Hepatocyte (in vitro differentiated cells): ENCODE measurements around the gene GOLGA1.

Experiments used
- EZH2 ChIP-seq: fragments of 200-600 bp; sonication (generic); IDR thresholded peaks from 2 replicates; pipeline ENCODE4 v1.6.1; 2016; ENCODE audit warnings: antibody characterized with exemption, mild to moderate bottlenecking, borderline replicate concordance
- EZH2phosphoT487 ChIP-seq: fragments of 200-600 bp; sonication (generic); IDR thresholded peaks from one replicate; pipeline ENCODE4 v1.6.1; 2018; ENCODE audit warnings: antibody characterized with exemption, mild to moderate bottlenecking, low read depth, moderate library complexity; ENCODE audit not compliant: unreplicated experiment, severe bottlenecking
- TF ChIP-seq, protein P1 (sequence below): fragments of 200-600 bp; sonication (generic); IDR thresholded peaks from 2 replicates; pipeline ENCODE4 v1.5.1; 2016; ENCODE audit warnings: antibody characterized with exemption, mild to moderate bottlenecking; ENCODE audit not compliant: poor library complexity

DNA sequence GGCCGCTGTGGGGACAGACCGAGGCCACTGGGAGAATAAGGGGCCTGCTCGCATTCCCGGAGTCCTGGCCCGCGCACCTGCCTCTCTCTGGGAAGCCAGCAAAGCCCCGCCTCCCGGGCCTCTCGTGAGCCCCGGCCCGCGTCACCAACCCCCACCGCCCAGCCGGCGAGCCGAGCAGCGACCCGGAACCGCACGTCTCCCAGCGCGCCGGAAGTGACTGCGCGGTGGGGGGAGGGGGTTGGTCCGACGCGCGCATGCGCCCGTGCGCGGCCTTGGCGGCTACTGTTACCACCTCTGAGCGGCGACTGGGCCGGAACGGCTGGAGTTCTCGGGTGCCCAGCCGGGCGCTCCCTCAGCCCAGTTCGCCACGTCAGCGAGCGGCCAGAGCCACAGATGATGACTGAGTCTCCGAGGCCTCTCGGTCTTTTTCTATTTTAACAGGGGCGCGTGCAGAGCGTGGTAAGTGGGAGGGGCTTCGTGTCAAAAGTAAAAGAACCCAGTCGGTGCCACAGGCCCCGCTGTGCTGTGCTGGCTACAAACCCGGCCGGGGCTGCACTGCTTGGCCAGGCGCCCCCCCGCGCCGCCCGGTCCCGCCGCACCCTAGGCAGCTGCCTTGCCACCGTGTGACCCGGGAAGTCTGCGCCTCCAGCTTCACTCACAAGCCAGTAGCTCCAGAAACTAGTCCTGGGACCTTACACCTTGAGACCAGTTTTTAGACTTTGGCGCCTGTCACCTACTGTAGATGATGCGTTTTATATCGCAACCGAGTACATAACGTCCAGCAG is at the start of gene GOLGA1:
- TF ChIP-seq EZH2phosphoT487 (no peak), EZH2 (no peak)
- TF ChIP-seq, protein P1, sequence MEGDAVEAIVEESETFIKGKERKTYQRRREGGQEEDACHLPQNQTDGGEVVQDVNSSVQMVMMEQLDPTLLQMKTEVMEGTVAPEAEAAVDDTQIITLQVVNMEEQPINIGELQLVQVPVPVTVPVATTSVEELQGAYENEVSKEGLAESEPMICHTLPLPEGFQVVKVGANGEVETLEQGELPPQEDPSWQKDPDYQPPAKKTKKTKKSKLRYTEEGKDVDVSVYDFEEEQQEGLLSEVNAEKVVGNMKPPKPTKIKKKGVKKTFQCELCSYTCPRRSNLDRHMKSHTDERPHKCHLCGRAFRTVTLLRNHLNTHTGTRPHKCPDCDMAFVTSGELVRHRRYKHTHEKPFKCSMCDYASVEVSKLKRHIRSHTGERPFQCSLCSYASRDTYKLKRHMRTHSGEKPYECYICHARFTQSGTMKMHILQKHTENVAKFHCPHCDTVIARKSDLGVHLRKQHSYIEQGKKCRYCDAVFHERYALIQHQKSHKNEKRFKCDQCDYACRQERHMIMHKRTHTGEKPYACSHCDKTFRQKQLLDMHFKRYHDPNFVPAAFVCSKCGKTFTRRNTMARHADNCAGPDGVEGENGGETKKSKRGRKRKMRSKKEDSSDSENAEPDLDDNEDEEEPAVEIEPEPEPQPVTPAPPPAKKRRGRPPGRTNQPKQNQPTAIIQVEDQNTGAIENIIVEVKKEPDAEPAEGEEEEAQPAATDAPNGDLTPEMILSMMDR: no peak
